NCI-H526 (cell line): ENCODE results near the gene PARVB.

Source experiments
- DNase-seq, 2 experiments: peaks; one replicate each; lab custom pipeline; 2025; lab: John Stamatoyannopoulos, UW

The PARVB gene

GRCh38 chr22:44136112-44136511 is 112.0 kb downstream of the PARVB start:
- no peak for DNase-seq

- DNase-seq: no peak
These were observed 112.7 kb downstream of the PARVB start for GRCh38 chr22:44136786-44137185.

GRCh38 chr22:44137415-44137814 is 113.3 kb downstream of the PARVB start:
- no peak for DNase-seq

GRCh38 chr22:44139773-44140172 is 115.7 kb downstream of the PARVB start:
- no peak for DNase-seq

GRCh38 chr22:44142421-44143104 is 118.5 kb downstream of the PARVB start:
- DNase-seq: no peak

- no peak for DNase-seq
These were observed 119.0 kb downstream of the PARVB start for GRCh38 chr22:44143105-44143474.

- DNase-seq: no peak
These were observed 119.5 kb downstream of the PARVB start for GRCh38 chr22:44143579-44143978.

GRCh38 chr22:44144046-44144569 is 120.0 kb downstream of the PARVB start:
- DNase-seq: no peak

- no peak for DNase-seq
These were observed 121.4 kb downstream of the PARVB start for GRCh38 chr22:44145544-44145943.

GRCh38 chr22:44146088-44146861 is 122.2 kb downstream of the PARVB start:
- DNase-seq: no peak

GRCh38 chr22:44147008-44147645 is 123.0 kb downstream of the PARVB start:
- no peak for DNase-seq

- DNase-seq: no peak
These were observed 123.9 kb downstream of the PARVB start for GRCh38 chr22:44147821-44148574.

GRCh38 chr22:44151676-44152075 is 127.6 kb downstream of the PARVB start:
- DNase-seq: no peak

GRCh38 chr22:44153710-44154109 is 129.6 kb downstream of the PARVB start:
- no peak for DNase-seq

- no peak for DNase-seq
These were observed 130.4 kb downstream of the PARVB start for GRCh38 chr22:44154436-44154942.

- no peak for DNase-seq
These were observed 131.0 kb downstream of the PARVB start for GRCh38 chr22:44155115-44155514.

- DNase-seq: no peak
These were observed 134.0 kb downstream of the PARVB start for GRCh38 chr22:44157916-44158618.

GRCh38 chr22:44158816-44159215 is 134.7 kb downstream of the PARVB start:
- no peak for DNase-seq

GRCh38 chr22:44159221-44159620 is 135.1 kb downstream of the PARVB start:
- DNase-seq: no peak

- DNase-seq: no peak
These were observed 135.7 kb downstream of the PARVB start for GRCh38 chr22:44159811-44160210.

- DNase-seq: no peak
These were observed 136.3 kb downstream of the PARVB start for GRCh38 chr22:44160421-44160820.
